Esophagus squamous epithelium (tissue), 4 donors: ENCODE results near the gene GRK6.

ENCODE experiments used
- POLR2A ChIP-seq, 4 donors: fragments of 450-650 bp; IDR thresholded peaks; one replicate each; pipeline ENCODE4 v1.6.1; 2017; ENCODE audit warnings: antibody characterized with exemption in 4 of 4, mild to moderate bottlenecking in 4 of 4, moderate library complexity in 3 of 4
- TF ChIP-seq, protein P1 (sequence below), 6 experiments: fragments of 450-650 bp in 4 of 6; fragments of 200-600 bp in 2 of 6; sonication (generic) in 2 of 6; IDR thresholded peaks; one replicate each; pipeline ENCODE4 v1.5.1; 2016 to 2019; ENCODE audit warnings: antibody characterized with exemption in 6 of 6, mild to moderate bottlenecking in 4 of 6, moderate library complexity in 4 of 6

DNA sequence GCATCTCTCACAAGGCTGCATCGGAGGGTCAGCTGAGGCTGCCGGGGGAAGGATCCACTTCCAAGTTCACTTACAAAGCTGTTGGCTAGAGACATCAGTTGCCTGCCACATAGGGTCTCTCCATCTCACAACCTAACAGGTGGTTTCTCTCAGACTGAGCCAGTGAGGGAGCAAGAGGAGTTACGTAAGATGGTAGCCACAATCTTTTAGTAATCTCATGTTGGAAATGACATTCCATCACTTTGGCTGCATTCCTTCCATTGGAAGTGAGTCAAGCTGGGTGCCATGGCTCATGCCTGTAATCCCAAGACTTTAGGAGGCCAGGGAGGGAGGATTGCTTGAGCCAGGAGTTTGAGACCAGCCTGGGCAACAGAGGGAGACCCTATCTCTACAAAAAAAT, 7.4 kb upstream of the GRK6 start:
- TF ChIP-seq, protein P1, sequence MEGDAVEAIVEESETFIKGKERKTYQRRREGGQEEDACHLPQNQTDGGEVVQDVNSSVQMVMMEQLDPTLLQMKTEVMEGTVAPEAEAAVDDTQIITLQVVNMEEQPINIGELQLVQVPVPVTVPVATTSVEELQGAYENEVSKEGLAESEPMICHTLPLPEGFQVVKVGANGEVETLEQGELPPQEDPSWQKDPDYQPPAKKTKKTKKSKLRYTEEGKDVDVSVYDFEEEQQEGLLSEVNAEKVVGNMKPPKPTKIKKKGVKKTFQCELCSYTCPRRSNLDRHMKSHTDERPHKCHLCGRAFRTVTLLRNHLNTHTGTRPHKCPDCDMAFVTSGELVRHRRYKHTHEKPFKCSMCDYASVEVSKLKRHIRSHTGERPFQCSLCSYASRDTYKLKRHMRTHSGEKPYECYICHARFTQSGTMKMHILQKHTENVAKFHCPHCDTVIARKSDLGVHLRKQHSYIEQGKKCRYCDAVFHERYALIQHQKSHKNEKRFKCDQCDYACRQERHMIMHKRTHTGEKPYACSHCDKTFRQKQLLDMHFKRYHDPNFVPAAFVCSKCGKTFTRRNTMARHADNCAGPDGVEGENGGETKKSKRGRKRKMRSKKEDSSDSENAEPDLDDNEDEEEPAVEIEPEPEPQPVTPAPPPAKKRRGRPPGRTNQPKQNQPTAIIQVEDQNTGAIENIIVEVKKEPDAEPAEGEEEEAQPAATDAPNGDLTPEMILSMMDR (IDR thresholded peaks at IDR 0.05) = no peak
- TF ChIP-seq POLR2A (IDR thresholded peaks at IDR 0.05) = no peak
